COLO668 (cell line): Measurements from ENCODE around the gene SMCO1.
A peak's percentile ranks its signal among the peaks of the same experiment; 100 is the strongest.
"Not testable (repeated sequence)": the region's sequence is repeated elsewhere in the genome, so short reads cannot be mapped to it uniquely, and the experiment has no call there.

Source experiments
- DNase-seq: peaks from one replicate; lab custom pipeline; 2025; ENCODE audit not compliant: unreplicated experiment; lab: John Stamatoyannopoulos, UW

SMCO1 gene

GRCh38 chr3:196523841-196524240, 8.7 kb upstream of the SMCO1 start:
- DNase-seq: no peak

GRCh38 chr3:196521291-196521690, 6.1 kb upstream of the SMCO1 start:
- not testable (repeated sequence) for DNase-seq

GRCh38 chr3:196519718-196520082, 4.6 kb upstream of the SMCO1 start:
- DNase-seq: no peak

GRCh38 chr3:196518966-196519717, 4.0 kb upstream of the SMCO1 start:
- peak; percentile 33 for DNase-seq

GRCh38 chr3:196517919-196518318, 2.8 kb upstream of the SMCO1 start:
- peak; percentile 19 for DNase-seq

GRCh38 chr3:196517162-196517800, 2.1 kb upstream of the SMCO1 start:
- DNase-seq: no peak

GRCh38 chr3:196514350-196514716, 813 bp downstream of the SMCO1 start:
- DNase-seq: no peak

- no peak for DNase-seq
Observed at GRCh38 chr3:196513697-196514349, 1.3 kb downstream of the SMCO1 start.

- DNase-seq: not testable (repeated sequence)
Observed at GRCh38 chr3:196511646-196512425, 3.3 kb downstream of the SMCO1 start.

GRCh38 chr3:196511108-196511507, 4.0 kb downstream of the SMCO1 start:
- DNase-seq: not testable (repeated sequence)

GRCh38 chr3:196506687-196507086, 8.5 kb downstream of the SMCO1 start:
- no peak for DNase-seq

GRCh38 chr3:196504556-196504955, 10.6 kb downstream of the SMCO1 start:
- no peak for DNase-seq

GRCh38 chr3:196504077-196504398, 11.1 kb downstream of the SMCO1 start:
- DNase-seq: not testable (repeated sequence)

- peak; percentile 88 for DNase-seq
Observed at GRCh38 chr3:196503196-196504076, 11.7 kb downstream of the SMCO1 start, which contains the start of gene RNF168. Gene RNF168, minus strand, starts transcription at chr3:196503768. Its CDS starts 595 bp downstream, at chr3:196503173.

- peak; percentile 44 for DNase-seq
Observed at GRCh38 chr3:196502775-196503195, 12.4 kb downstream of the SMCO1 start.

GRCh38 chr3:196501316-196502044, 13.7 kb downstream of the SMCO1 start:
- DNase-seq: peak; percentile 13

GRCh38 chr3:196499807-196500524, 15.2 kb downstream of the SMCO1 start:
- DNase-seq: no peak

- no peak for DNase-seq
Observed at GRCh38 chr3:196499061-196499460, 16.1 kb downstream of the SMCO1 start.

GRCh38 chr3:196498297-196498696, 16.8 kb downstream of the SMCO1 start:
- DNase-seq: no peak
